ENCODE results near the gene MRPS18A. TPM values are rescaled to one million over a fixed set of nuclear protein-coding genes. Genes with fewer than 3 reads are reported as not detected.

MRPS18A gene
- 10 to 100 TPM; 25.5 to 33.5 (median 29.8) TPM for polyA plus RNA-seq (ENCODE audit: insufficient read length in 10 of 10)
- long read RNA-seq, donor 1, transcript MRPS18A-202 (6 exons, 1,062 nt) = major isoform, 26 of 28 reads
- long read RNA-seq, donor 1, partial matches to known transcripts = 0 of 28 reads
- long read RNA-seq, donor 1, other reads (novel, unspliced or antisense) = 0 of 28 reads
- long read RNA-seq, donor 2, transcript MRPS18A-202 (6 exons, 1,062 nt) = major isoform, 23 of 24 reads
- long read RNA-seq, donor 2, partial matches to known transcripts = 0 of 24 reads
- long read RNA-seq, donor 2, other reads (novel, unspliced or antisense) = 0 of 24 reads
- long read RNA-seq, donor 3 = 0 reads
- long read RNA-seq, donor 4, transcript MRPS18A-202 (6 exons, 1,062 nt) = major isoform, 12 of 13 reads
- long read RNA-seq, donor 4, partial matches to known transcripts = 0 of 13 reads
- long read RNA-seq, donor 4, other reads (novel, unspliced or antisense) = 0 of 13 reads
- long read RNA-seq, donor 5, transcript MRPS18A-202 (6 exons, 1,062 nt) = major isoform, 26 of 27 reads
- long read RNA-seq, donor 5, partial matches to known transcripts = 0 of 27 reads
- long read RNA-seq, donor 5, other reads (novel, unspliced or antisense) = 0 of 27 reads
- long read RNA-seq, donor 6, transcript MRPS18A-202 (6 exons, 1,062 nt) = major isoform, 22 of 24 reads
- long read RNA-seq, donor 6, partial matches to known transcripts = 0 of 24 reads
- long read RNA-seq, donor 6, other reads (novel, unspliced or antisense) = 0 of 24 reads
- long read RNA-seq, donor 7, transcript MRPS18A-202 (6 exons, 1,062 nt) = major isoform, 19 of 22 reads
- long read RNA-seq, donor 7, partial matches to known transcripts = 0 of 22 reads
- long read RNA-seq, donor 7, other reads (novel, unspliced or antisense) = 0 of 22 reads
- long read RNA-seq, donor 8, transcript MRPS18A-202 (6 exons, 1,062 nt) = major isoform, 15 of 15 reads
- long read RNA-seq, donor 8, partial matches to known transcripts = 0 of 15 reads
- long read RNA-seq, donor 8, other reads (novel, unspliced or antisense) = 0 of 15 reads
- long read RNA-seq, donor 9, partial matches to known transcripts = 0 of 4 reads
- long read RNA-seq, donor 9, other reads (novel, unspliced or antisense) = 0 of 4 reads

GRCh38 chr6:43687437-43688347, at the start of gene MRPS18A:
TSS of gene MRPS18A (minus strand) at chr6:43687791. CDS start at chr6:43687779, 12 bp downstream.
- peak in 2 of 3 donors; percentile 76 to 92 for DNase-seq

- no peak for DNase-seq
Observed at GRCh38 chr6:43736844-43737243, 49.3 kb upstream of the MRPS18A start.

- no peak for DNase-seq
Observed at GRCh38 chr6:43736211-43736786, 48.7 kb upstream of the MRPS18A start.

GRCh38 chr6:43735642-43736199, 48.1 kb upstream of the MRPS18A start:
- DNase-seq = no peak

- DNase-seq = no peak
Observed at GRCh38 chr6:43734294-43734665, 46.7 kb upstream of the MRPS18A start.

- DNase-seq = no peak
Observed at GRCh38 chr6:43733471-43734293, 46.1 kb upstream of the MRPS18A start.

GRCh38 chr6:43730634-43731033, 43.0 kb upstream of the MRPS18A start:
- no peak for DNase-seq

GRCh38 chr6:43729537-43729936, 41.9 kb upstream of the MRPS18A start:
- DNase-seq = no peak

- DNase-seq = no peak
Observed at GRCh38 chr6:43728586-43728985, 41.0 kb upstream of the MRPS18A start.

- no peak for DNase-seq
Observed at GRCh38 chr6:43727634-43728033, 40.0 kb upstream of the MRPS18A start.

- no peak for DNase-seq
Observed at GRCh38 chr6:43725643-43726580, 38.3 kb upstream of the MRPS18A start.

GRCh38 chr6:43724914-43725642, 37.5 kb upstream of the MRPS18A start:
- peak in 2 of 3 donors; percentile 84 to 88 for DNase-seq

GRCh38 chr6:43724354-43724753, 36.8 kb upstream of the MRPS18A start:
- DNase-seq = no peak

GRCh38 chr6:43723737-43724295, 36.2 kb upstream of the MRPS18A start:
- DNase-seq = peak in 1 of 3 donors; percentile 70

- DNase-seq = no peak
Observed at GRCh38 chr6:43722920-43723545, 35.4 kb upstream of the MRPS18A start.

GRCh38 chr6:43720999-43721398, 33.4 kb upstream of the MRPS18A start:
- no peak for DNase-seq

GRCh38 chr6:43719511-43719910, 31.9 kb upstream of the MRPS18A start:
- DNase-seq = no peak
